HCT116 (cell line): ENCODE results near the gene WASHC3. TPM values are rescaled to one million over a fixed set of nuclear protein-coding genes. Genes with fewer than 3 reads are reported as not detected.

Source experiments
- ATAC-seq: fragments of 200-7000 bp; cut with Tn5 transposase; 2 replicates; pipeline ENCODE4 v1.9.1; 2020; ENCODE audit warnings: mild to moderate bottlenecking, moderate library complexity
- Bru-seq: library from RNA; stranded (reverse); fragments of 400-500 nt; gene quantifications from one replicate; lab custom pipeline; 2021; lab: Mats Ljungman, UMichigan
- BruChase-seq, 2 experiments: library from RNA; stranded (reverse); fragments of 400-500 nt; gene quantifications; one replicate each; lab custom pipeline; 2021; lab: Mats Ljungman, UMichigan
- BruUV-seq: library from RNA; stranded (reverse); fragments of 400-500 nt; replicated peaks from 2 replicates; lab custom pipeline; 2021; lab: Mats Ljungman, UMichigan
- CTCF ChIA-PET: fragments of 300-600 bp; sonication (Branson Sonifier 250); formaldehyde crosslinking; loops from one replicate; lab custom pipeline; 2021; ENCODE audit warnings: antibody characterized with exemption; lab: Charles Lee
- POLR2A ChIA-PET: fragments of 300-600, 350-600 bp; sonication (Branson Sonifier 250); formaldehyde crosslinking; loops from one replicate; lab custom pipeline; 2021; ENCODE audit warnings: antibody characterized with exemption; lab: Charles Lee
- RAD21 ChIA-PET, 2 experiments: fragments of 300-600 bp; sonication (Branson Sonifier 250); formaldehyde crosslinking; loops; one replicate each; lab custom pipeline; 2023; ENCODE audit warnings: low total read pairs in 2 of 2; ENCODE audit not compliant: uncharacterized antibody in 2 of 2, unreplicated experiment in 2 of 2, low non-redundant PET in 1 of 2; lab: Charles Lee
- DNase-seq: peaks from one replicate; pipeline ENCODE4 v3.0.0-alpha.2; 2010; ENCODE audit warnings: low read depth, low spot score
- H2AFZ ChIP-seq: fragments of 200-600 bp; shearing (Covaris generic), sonication (generic); 2 replicates; pipeline ENCODE4 v1.6.1; 2017; ENCODE audit warnings: low read depth, mixed run types, mixed read lengths, antibody characterized with exemption, low read length; ENCODE audit not compliant: poor library complexity, severe bottlenecking
- H3K27ac ChIP-seq: 2 replicates; pipeline ENCODE4 v1.5.1; 2012; ENCODE audit warnings: low read depth, low read length
- H3K27me3 ChIP-seq: fragments of 200-600 bp; sonication (generic); 2 replicates; pipeline ENCODE4 v1.6.1; 2016; ENCODE audit warnings: mixed run types, low read length, mixed read lengths; ENCODE audit not compliant: insufficient read depth
- H3K36me3 ChIP-seq, 2 experiments: fragments of 200-500 bp in 1 of 2; fragments of 200-600 bp in 1 of 2; sonication (Bioruptor generic) in 1 of 2; sonication (generic) in 1 of 2; 2 replicates each; pipeline versions ENCODE4 v1.5.1 to v1.6.1; 2014 to 2016; ENCODE audit warnings: low read length in 2 of 2, inconsistent platforms in 1 of 2, mixed read lengths in 1 of 2, mixed run types in 1 of 2; ENCODE audit not compliant: insufficient read depth in 2 of 2, control insufficient read depth in 1 of 2
- H3K4me1 ChIP-seq, 2 experiments: fragments of 200-600 bp in 1 of 2; sonication (generic) in 1 of 2; 2 replicates each; pipeline versions ENCODE4 v1.5.1 to v1.6.1; 2012 to 2017; ENCODE audit warnings: low read length in 2 of 2, inconsistent platforms in 1 of 2, mild to moderate bottlenecking in 1 of 2, mixed read lengths in 1 of 2, mixed run types in 1 of 2, moderate library complexity in 1 of 2; ENCODE audit not compliant: insufficient read depth in 2 of 2, control insufficient read depth in 1 of 2
- H3K4me2 ChIP-seq: fragments of 200-600 bp; sonication (generic); 2 replicates; pipeline ENCODE4 v1.6.1; 2017; ENCODE audit warnings: mixed run types, low read length, mixed read lengths
- H3K4me3 ChIP-seq, 2 experiments: fragments of 200-600 bp in 1 of 2; sonication (generic) in 1 of 2; replicated peaks in 1 of 2; 2 replicates each; pipeline ENCODE4 v1.5.1; 2011 to 2016; ENCODE audit warnings: low read length in 2 of 2, control low read depth in 1 of 2, low read depth in 1 of 2, mild to moderate bottlenecking in 1 of 2, mixed read lengths in 1 of 2, mixed run types in 1 of 2
- H3K79me2 ChIP-seq: fragments of 200-600 bp; sonication (generic); 2 replicates; pipeline ENCODE4 v1.6.1; 2017; ENCODE audit warnings: mild to moderate bottlenecking, mixed run types, low read length, moderate library complexity, mixed read lengths; ENCODE audit not compliant: insufficient read depth
- H3K9ac ChIP-seq: fragments of 200-600 bp; sonication (generic); 2 replicates; pipeline ENCODE4 v1.6.1; 2016; ENCODE audit warnings: low read length, mixed read lengths
- H3K9me2 ChIP-seq: fragments of 200-600 bp; sonication (generic), shearing (Covaris generic); 2 replicates; pipeline ENCODE4 v1.6.1; 2017; ENCODE audit warnings: mixed run types, mild to moderate bottlenecking, moderate library complexity; ENCODE audit not compliant: insufficient read depth
- H3K9me3 ChIP-seq, 2 experiments: fragments of 200-500 bp in 1 of 2; fragments of 200-600 bp in 1 of 2; sonication (Bioruptor generic) in 1 of 2; sonication (generic) in 1 of 2; 2 replicates each; pipeline ENCODE4 v1.6.1; 2014 to 2017; ENCODE audit warnings: low read length in 2 of 2, mixed read lengths in 2 of 2, inconsistent platforms in 1 of 2, low read depth in 1 of 2, mild to moderate bottlenecking in 1 of 2, mixed run types in 1 of 2, moderate library complexity in 1 of 2; ENCODE audit not compliant: control insufficient read depth in 1 of 2, insufficient read depth in 1 of 2
- H4K20me1 ChIP-seq: fragments of 200-600 bp; sonication (generic), shearing (Covaris generic); 2 replicates; pipeline ENCODE4 v1.6.1; 2017; ENCODE audit warnings: mixed run types, mild to moderate bottlenecking, moderate library complexity; ENCODE audit not compliant: insufficient read depth
- CEBPB ChIP-seq: IDR thresholded peaks from 2 replicates; pipeline ENCODE4 v1.6.1; 2012; ENCODE audit warnings: low read depth
- ELF1 ChIP-seq: IDR thresholded peaks from 2 replicates; pipeline ENCODE4 v1.6.1; 2012; ENCODE audit warnings: low read depth, borderline replicate concordance
- EZH2 ChIP-seq: fragments of 200-600 bp; sonication (generic); IDR thresholded peaks from 2 replicates; pipeline ENCODE4 v1.6.1; 2017; ENCODE audit warnings: antibody characterized with exemption, mixed run types
- FOSL1 ChIP-seq: IDR thresholded peaks from 2 replicates; pipeline ENCODE4 v1.6.1; 2012; ENCODE audit warnings: low read depth
- JUND ChIP-seq: IDR thresholded peaks from 2 replicates; pipeline ENCODE4 v1.6.1; 2012
- POLR2A ChIP-seq: IDR thresholded peaks from 2 replicates; pipeline ENCODE4 v1.7.0; 2011; ENCODE audit warnings: borderline replicate concordance; ENCODE audit not compliant: insufficient read depth, insufficient read length; ENCODE audit errors: extremely low read depth
- POLR2AphosphoS5 ChIP-seq: IDR thresholded peaks from 2 replicates; pipeline ENCODE4 v1.6.1; 2011; ENCODE audit warnings: mild to moderate bottlenecking, low read depth, low read length, moderate library complexity
- RAD21 ChIP-seq: IDR thresholded peaks from 2 replicates; pipeline ENCODE4 v1.6.1; 2012; ENCODE audit warnings: low read depth, mild to moderate bottlenecking
- SIN3A ChIP-seq: IDR thresholded peaks from 2 replicates; pipeline ENCODE4 v1.6.1; 2012; ENCODE audit warnings: low read depth
- SP1 ChIP-seq: IDR thresholded peaks from 2 replicates; pipeline ENCODE4 v1.6.1; 2012; ENCODE audit warnings: low read depth
- SRF ChIP-seq: IDR thresholded peaks from 2 replicates; pipeline ENCODE4 v1.6.1; 2012; ENCODE audit warnings: low read depth
- YY1 ChIP-seq: IDR thresholded peaks from 2 replicates; pipeline ENCODE4 v1.6.1; 2011; ENCODE audit warnings: low read length, low read depth, moderate library complexity, mild to moderate bottlenecking; ENCODE audit not compliant: insufficient replicate concordance; ENCODE audit errors: extremely low read depth
- ZFX ChIP-seq: fragments of 450-650 bp; IDR thresholded peaks from 2 replicates; pipeline ENCODE4 v1.6.1; 2017
- ZNF274 ChIP-seq: fragments of 200-500 bp; sonication (Bioruptor generic); IDR thresholded peaks from 2 replicates; pipeline ENCODE4 v1.6.1; 2014; ENCODE audit warnings: mild to moderate bottlenecking, low read depth, low read length, inconsistent platforms
- intact Hi-C: fragments of 100-400 bp; cut with micrococcal nuclease; formaldehyde crosslinking; loops from 2 replicates; pipeline ENCODE4 v1.10.0; 2022
- long read RNA-seq: library from polyadenylated mRNA; unstranded; transcript quantifications from one replicate; pipeline ENCODE4 v2.0.0, GENCODE V29; 2021; ENCODE audit not compliant: unreplicated experiment
- polyA plus RNA-seq: library from polyadenylated mRNA; unstranded; fragments of >200 nt; gene quantifications from 2 replicates; pipeline ENCODE4 v1.2.1, GENCODE V29; 2012; ENCODE audit warnings: missing spikeins
- total RNA-seq: library from RNA; stranded (reverse); gene quantifications from one replicate; pipeline ENCODE4 v1.2.1, GENCODE V29; 2021; ENCODE audit not compliant: unreplicated experiment
- TF ChIP-seq, protein P1 (sequence below): IDR thresholded peaks from 2 replicates; pipeline ENCODE4 v1.6.1; 2012
- TF ChIP-seq, protein P2 (sequence below): IDR thresholded peaks from 2 replicates; pipeline ENCODE4 v1.6.1; 2011; ENCODE audit warnings: mild to moderate bottlenecking, low read length, moderate library complexity; ENCODE audit not compliant: insufficient replicate concordance; ENCODE audit errors: extremely low read depth
- TF ChIP-seq, protein P3 (sequence below): IDR thresholded peaks from 2 replicates; pipeline ENCODE4 v1.6.1; 2012
- TF ChIP-seq, protein P4 (sequence below), 3 experiments: fragments of 200-600 bp in 1 of 3; sonication (generic) in 1 of 3; IDR thresholded peaks in 2 of 3; conservative IDR thresholded peaks in 1 of 3; 2 replicates each; pipeline ENCODE4 v1.5.1; 2012 to 2017; ENCODE audit warnings: low read depth in 2 of 3, low read length in 2 of 3, antibody characterized with exemption in 1 of 3, borderline replicate concordance in 1 of 3, control low read depth in 1 of 3, mild to moderate bottlenecking in 1 of 3, mixed read lengths in 1 of 3, mixed run types in 1 of 3, moderate library complexity in 1 of 3; ENCODE audit not compliant: insufficient read depth in 1 of 3

The WASHC3 gene, protein sequence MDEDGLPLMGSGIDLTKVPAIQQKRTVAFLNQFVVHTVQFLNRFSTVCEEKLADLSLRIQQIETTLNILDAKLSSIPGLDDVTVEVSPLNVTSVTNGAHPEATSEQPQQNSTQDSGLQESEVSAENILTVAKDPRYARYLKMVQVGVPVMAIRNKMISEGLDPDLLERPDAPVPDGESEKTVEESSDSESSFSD
- 15.6 TPM for total RNA-seq
- polyA plus RNA-seq, result 8.6 and 16.5 TPM in 2 replicates
- percentile 57 among the genes with signal in this experiment for Bru-seq, nascent RNA
- BruChase-seq, experiment 1, labeled RNA remaining after a 6-hour chase, result percentile 46 among the genes with signal in this experiment
- percentile 54 among the genes with signal in this experiment for BruChase-seq, experiment 2, labeled RNA remaining after a 2-hour chase
- long read RNA-seq, transcript WASHC3-201 (7 exons, 916 nt), result major isoform, 6 of 13 reads
- long read RNA-seq, partial matches to known transcripts, result 3 of 13 reads
- long read RNA-seq, other reads (novel, unspliced or antisense), result 2 of 13 reads

DNA sequence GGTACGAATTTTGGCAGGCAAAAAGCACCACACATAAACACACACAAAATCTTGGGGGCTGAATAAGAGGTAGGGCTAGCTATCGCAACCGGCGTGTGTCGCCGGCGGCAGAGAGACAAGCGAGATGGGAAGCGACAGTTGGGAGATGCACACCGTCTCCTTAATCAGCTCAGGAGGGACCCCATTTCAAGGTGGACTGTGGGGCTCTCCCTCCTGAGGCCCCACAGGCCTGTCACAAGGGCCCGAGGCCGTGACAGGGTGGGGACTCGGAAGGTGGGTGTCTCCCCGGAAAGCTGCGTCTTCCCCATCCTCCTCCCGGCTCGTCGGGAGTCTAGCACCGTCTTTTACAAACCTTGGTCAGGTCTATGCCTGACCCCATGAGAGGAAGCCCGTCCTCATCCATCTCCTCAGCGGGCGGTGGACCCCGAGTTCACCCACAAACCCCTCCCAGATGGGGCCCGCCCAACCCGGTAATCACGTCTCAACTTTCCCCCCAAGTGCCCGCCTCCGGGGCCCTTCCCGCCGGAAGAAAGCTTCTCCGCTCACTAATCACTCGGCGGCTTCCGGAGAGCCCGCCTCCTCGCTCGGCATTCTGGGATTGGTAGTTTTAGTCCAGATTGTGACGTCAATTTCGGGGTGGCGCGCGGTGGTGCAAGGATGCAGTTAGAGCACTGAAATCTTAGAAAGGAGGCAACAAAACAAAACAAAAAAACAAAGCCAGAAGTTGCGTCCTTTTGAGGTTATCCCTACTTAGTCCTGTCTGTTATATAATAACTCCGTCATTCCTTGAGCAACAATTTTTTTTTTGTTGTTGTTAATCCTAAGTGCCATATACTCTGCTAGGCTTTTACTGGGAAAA, at the start of gene WASHC3:
Gene WASHC3 (minus strand): TSS at position 432 of the 859 bp plus-strand sequence. CDS start 29 bp downstream, at position 403.
- Histone ChIP-seq H3K36me3 (no peaks in the 10 kb centered on the region), H3K4me3 (peak within 1 kb of the TSS; percentile 80 to 82), H3K27me3 (no peaks in the 10 kb centered on the region), H3K79me2 (no peaks in the 10 kb centered on the region), H3K27ac (peak within 1 kb of the TSS; percentile 4; the same call in 1 of the 2 replicates), H3K4me2 (peak within 1 kb of the TSS; percentile 89), H2AFZ (peak within 1 kb of the TSS; percentile 47), H3K9me2 (no peaks in the 10 kb centered on the region), H3K9me3 (no peaks in the 10 kb centered on the region), H4K20me1 (no peaks in the 10 kb centered on the region), H3K4me1 (peaks cover 0 to 15% of the 10 kb centered on the region in 2 experiments; a peak in 3 of 4 replicates), H3K9ac (peak within 1 kb of the TSS; percentile 70)
- peak; percentile 96 for ATAC-seq
- intact Hi-C loops, result loop anchor here (1.0 to 5.0 kb wide), 2 partner anchors 59 to 654 kb away; partner anchors contain the start of genes ARL1, NUP37 and PARPBP
- DNase-seq, result peak; percentile 82
- TSS peak; percentile 68 for BruUV-seq
- ChIA-PET CTCF (no interaction called here), POLR2A (no interaction called here), RAD21 (no interaction called here)
- TF ChIP-seq, protein P1, sequence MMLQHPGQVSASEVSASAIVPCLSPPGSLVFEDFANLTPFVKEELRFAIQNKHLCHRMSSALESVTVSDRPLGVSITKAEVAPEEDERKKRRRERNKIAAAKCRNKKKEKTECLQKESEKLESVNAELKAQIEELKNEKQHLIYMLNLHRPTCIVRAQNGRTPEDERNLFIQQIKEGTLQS, result no peak
- TF ChIP-seq JUND, result no peak
- peak; percentile 47; the same call in 1 of the 2 replicates for TF ChIP-seq SIN3A
- TF ChIP-seq CEBPB, result no peak
- TF ChIP-seq POLR2A, result no peak
- no peak for TF ChIP-seq SRF
- peak; percentile 75 for TF ChIP-seq SP1
- TF ChIP-seq FOSL1, result no peak
- TF ChIP-seq ZNF274, result no peak
- TF ChIP-seq ZFX, result 0 out of 2 replicates have a peak, but pooled peaks have one; percentile 27
- peak; percentile 81 for TF ChIP-seq POLR2AphosphoS5
- TF ChIP-seq, protein P2, sequence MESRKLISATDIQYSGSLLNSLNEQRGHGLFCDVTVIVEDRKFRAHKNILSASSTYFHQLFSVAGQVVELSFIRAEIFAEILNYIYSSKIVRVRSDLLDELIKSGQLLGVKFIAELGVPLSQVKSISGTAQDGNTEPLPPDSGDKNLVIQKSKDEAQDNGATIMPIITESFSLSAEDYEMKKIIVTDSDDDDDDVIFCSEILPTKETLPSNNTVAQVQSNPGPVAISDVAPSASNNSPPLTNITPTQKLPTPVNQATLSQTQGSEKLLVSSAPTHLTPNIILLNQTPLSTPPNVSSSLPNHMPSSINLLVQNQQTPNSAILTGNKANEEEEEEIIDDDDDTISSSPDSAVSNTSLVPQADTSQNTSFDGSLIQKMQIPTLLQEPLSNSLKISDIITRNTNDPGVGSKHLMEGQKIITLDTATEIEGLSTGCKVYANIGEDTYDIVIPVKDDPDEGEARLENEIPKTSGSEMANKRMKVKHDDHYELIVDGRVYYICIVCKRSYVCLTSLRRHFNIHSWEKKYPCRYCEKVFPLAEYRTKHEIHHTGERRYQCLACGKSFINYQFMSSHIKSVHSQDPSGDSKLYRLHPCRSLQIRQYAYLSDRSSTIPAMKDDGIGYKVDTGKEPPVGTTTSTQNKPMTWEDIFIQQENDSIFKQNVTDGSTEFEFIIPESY, result peak; percentile 45
- no peak for TF ChIP-seq RAD21
- TF ChIP-seq, protein P3, sequence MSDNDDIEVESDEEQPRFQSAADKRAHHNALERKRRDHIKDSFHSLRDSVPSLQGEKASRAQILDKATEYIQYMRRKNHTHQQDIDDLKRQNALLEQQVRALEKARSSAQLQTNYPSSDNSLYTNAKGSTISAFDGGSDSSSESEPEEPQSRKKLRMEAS, result no peak
- peak; percentile 64 for TF ChIP-seq YY1
- TF ChIP-seq, protein P4, sequence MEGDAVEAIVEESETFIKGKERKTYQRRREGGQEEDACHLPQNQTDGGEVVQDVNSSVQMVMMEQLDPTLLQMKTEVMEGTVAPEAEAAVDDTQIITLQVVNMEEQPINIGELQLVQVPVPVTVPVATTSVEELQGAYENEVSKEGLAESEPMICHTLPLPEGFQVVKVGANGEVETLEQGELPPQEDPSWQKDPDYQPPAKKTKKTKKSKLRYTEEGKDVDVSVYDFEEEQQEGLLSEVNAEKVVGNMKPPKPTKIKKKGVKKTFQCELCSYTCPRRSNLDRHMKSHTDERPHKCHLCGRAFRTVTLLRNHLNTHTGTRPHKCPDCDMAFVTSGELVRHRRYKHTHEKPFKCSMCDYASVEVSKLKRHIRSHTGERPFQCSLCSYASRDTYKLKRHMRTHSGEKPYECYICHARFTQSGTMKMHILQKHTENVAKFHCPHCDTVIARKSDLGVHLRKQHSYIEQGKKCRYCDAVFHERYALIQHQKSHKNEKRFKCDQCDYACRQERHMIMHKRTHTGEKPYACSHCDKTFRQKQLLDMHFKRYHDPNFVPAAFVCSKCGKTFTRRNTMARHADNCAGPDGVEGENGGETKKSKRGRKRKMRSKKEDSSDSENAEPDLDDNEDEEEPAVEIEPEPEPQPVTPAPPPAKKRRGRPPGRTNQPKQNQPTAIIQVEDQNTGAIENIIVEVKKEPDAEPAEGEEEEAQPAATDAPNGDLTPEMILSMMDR (IDR thresholded peaks at IDR 0.05 in 2 of 3, conservative IDR thresholded peaks at IDR 0.05 in 1 of 3; ENCODE audit: borderline replicate concordance in 1 of 3, insufficient read depth in 1 of 3, low read depth in 2 of 3, low read length in 2 of 3), result no peak
- TF ChIP-seq ELF1, result peak; percentile 81
- no peak for TF ChIP-seq EZH2
